Memory B cell (primary cell): ENCODE results near the gene A2M.

Experiments used
- ATAC-seq: fragments of 150-1000 bp; cut with Tn5 transposase; 2 replicates; pipeline ENCODE4 v1.10.0; 2021; ENCODE audit warnings: low read depth, mild to moderate bottlenecking, moderate library complexity
- DNase-seq, 2 donors: peaks; one replicate each; pipeline ENCODE4 v3.0.0; 2022; ENCODE audit warnings: low spot score in 2 of 2
- H3K27ac Mint-ChIP-seq: one replicate; pipeline ENCODE4 v1.8.0; 2022; ENCODE audit warnings: mild to moderate bottlenecking, moderate library complexity, mixed read lengths
- H3K27me3 Mint-ChIP-seq: one replicate; pipeline ENCODE4 v1.8.0; 2022; ENCODE audit warnings: mixed read lengths
- H3K36me3 Mint-ChIP-seq: one replicate; pipeline ENCODE4 v1.8.0; 2022; ENCODE audit warnings: mild to moderate bottlenecking, mixed read lengths
- H3K4me1 Mint-ChIP-seq: one replicate; pipeline ENCODE4 v1.8.0; 2022; ENCODE audit warnings: mixed read lengths
- H3K4me3 Mint-ChIP-seq: one replicate; pipeline ENCODE4 v1.8.0; 2022; ENCODE audit warnings: mild to moderate bottlenecking, moderate library complexity, mixed read lengths
- H3K9me3 Mint-ChIP-seq: one replicate; pipeline ENCODE4 v1.8.0; 2022; ENCODE audit warnings: mixed read lengths

The A2M gene

GRCh38 chr12:9065607-9065856 is 50.2 kb downstream of the A2M start:
- no peak for DNase-seq
- Mint-ChIP-seq H3K27me3 (peaks cover 8% of the 10 kb centered on the region), H3K27ac (no peak overlapping the region), H3K9me3 (no peaks in the 10 kb centered on the region), H3K36me3 (no peaks in the 10 kb centered on the region), H3K4me1 (peaks cover 6% of the 10 kb centered on the region), H3K4me3 (peak overlapping the region; percentile 64)
- no peak for ATAC-seq

GRCh38 chr12:9064815-9065606 is 50.7 kb downstream of the A2M start:
- H3K36me3 Mint-ChIP-seq: no peaks in the 10 kb centered on the region
- H3K9me3 Mint-ChIP-seq: no peaks in the 10 kb centered on the region
- H3K4me3 Mint-ChIP-seq: peak overlapping the region; percentile 87
- DNase-seq (no peak), ATAC-seq (peak; percentile 16)
- H3K4me1 Mint-ChIP-seq: peaks cover 6% of the 10 kb centered on the region
- H3K27ac Mint-ChIP-seq: no peak overlapping the region
- peaks cover 8% of the 10 kb centered on the region for H3K27me3 Mint-ChIP-seq

GRCh38 chr12:9064201-9064814 is 51.4 kb downstream of the A2M start:
- peak overlapping the region; percentile 87 for H3K4me3 Mint-ChIP-seq
- peak overlapping the region; percentile 31 for H3K27ac Mint-ChIP-seq
- no peaks in the 10 kb centered on the region for H3K36me3 Mint-ChIP-seq
- peaks cover 6% of the 10 kb centered on the region for H3K4me1 Mint-ChIP-seq
- peaks cover 8% of the 10 kb centered on the region for H3K27me3 Mint-ChIP-seq
- DNase-seq (peak; percentile 38 to 48), ATAC-seq (peak; percentile 94)
- no peaks in the 10 kb centered on the region for H3K9me3 Mint-ChIP-seq

- DNase-seq (no peak), ATAC-seq (no peak)
- Mint-ChIP-seq H3K4me1 (no peaks in the 10 kb centered on the region), H3K36me3 (no peaks in the 10 kb centered on the region), H3K27ac (no peak overlapping the region), H3K9me3 (no peaks in the 10 kb centered on the region), H3K4me3 (no peak overlapping the region), H3K27me3 (peaks cover 6% of the 10 kb centered on the region)
Observed at GRCh38 chr12:9052610-9053009, 63.1 kb downstream of the A2M start.

GRCh38 chr12:9051158-9051550 is 64.6 kb downstream of the A2M start:
- Mint-ChIP-seq H3K9me3 (no peaks in the 10 kb centered on the region), H3K4me1 (no peaks in the 10 kb centered on the region), H3K36me3 (no peaks in the 10 kb centered on the region), H3K4me3 (no peak overlapping the region), H3K27me3 (peaks cover 6% of the 10 kb centered on the region), H3K27ac (no peak overlapping the region)
- DNase-seq: no peak
- ATAC-seq: no peak

- Mint-ChIP-seq H3K27ac (no peak overlapping the region), H3K9me3 (peaks cover 2% of the 10 kb centered on the region), H3K36me3 (no peaks in the 10 kb centered on the region), H3K27me3 (peaks cover 5% of the 10 kb centered on the region), H3K4me1 (no peaks in the 10 kb centered on the region), H3K4me3 (no peak overlapping the region)
- DNase-seq: no peak
- ATAC-seq: no peak
Observed at GRCh38 chr12:9050521-9051157, 65.1 kb downstream of the A2M start.

GRCh38 chr12:9049520-9050133 is 66.1 kb downstream of the A2M start:
- H3K4me1 Mint-ChIP-seq: no peaks in the 10 kb centered on the region
- ATAC-seq: peak; percentile 66
- no peaks in the 10 kb centered on the region for H3K36me3 Mint-ChIP-seq
- peaks cover 4% of the 10 kb centered on the region for H3K27me3 Mint-ChIP-seq
- no peak overlapping the region for H3K27ac Mint-ChIP-seq
- H3K4me3 Mint-ChIP-seq: no peak overlapping the region
- peak in 1 of 2 donors; percentile 14 for DNase-seq
- peaks cover 5% of the 10 kb centered on the region for H3K9me3 Mint-ChIP-seq

GRCh38 chr12:9048930-9049329 is 66.8 kb downstream of the A2M start:
- Mint-ChIP-seq H3K4me1 (no peaks in the 10 kb centered on the region), H3K27me3 (peaks cover 3% of the 10 kb centered on the region), H3K4me3 (no peak overlapping the region), H3K9me3 (peaks cover 5% of the 10 kb centered on the region), H3K27ac (no peak overlapping the region), H3K36me3 (no peaks in the 10 kb centered on the region)
- ATAC-seq: no peak
- DNase-seq: no peak

- Mint-ChIP-seq H3K4me1 (no peaks in the 10 kb centered on the region), H3K9me3 (peaks cover 5% of the 10 kb centered on the region), H3K4me3 (no peak overlapping the region), H3K27ac (no peak overlapping the region), H3K36me3 (no peaks in the 10 kb centered on the region), H3K27me3 (no peaks in the 10 kb centered on the region)
- DNase-seq (no peak), ATAC-seq (no peak)
Observed at GRCh38 chr12:9047105-9047504, 68.6 kb downstream of the A2M start.

GRCh38 chr12:9043766-9044165 is 72.0 kb downstream of the A2M start:
- Mint-ChIP-seq H3K4me3 (no peak overlapping the region), H3K36me3 (no peaks in the 10 kb centered on the region), H3K27me3 (no peaks in the 10 kb centered on the region), H3K9me3 (peaks cover 5% of the 10 kb centered on the region), H3K27ac (no peak overlapping the region), H3K4me1 (no peaks in the 10 kb centered on the region)
- DNase-seq (no peak), ATAC-seq (no peak)

- Mint-ChIP-seq H3K4me3 (no peak overlapping the region), H3K27me3 (no peaks in the 10 kb centered on the region), H3K27ac (no peak overlapping the region), H3K36me3 (no peaks in the 10 kb centered on the region), H3K9me3 (peaks cover 5% of the 10 kb centered on the region), H3K4me1 (no peaks in the 10 kb centered on the region)
- ATAC-seq (no peak), DNase-seq (no peak)
Observed at GRCh38 chr12:9041321-9041720, 74.4 kb downstream of the A2M start.

- DNase-seq (no peak), ATAC-seq (no peak)
- Mint-ChIP-seq H3K9me3 (peaks cover 3% of the 10 kb centered on the region), H3K27ac (no peak overlapping the region), H3K4me1 (no peaks in the 10 kb centered on the region), H3K27me3 (no peaks in the 10 kb centered on the region), H3K4me3 (no peak overlapping the region), H3K36me3 (no peaks in the 10 kb centered on the region)
Observed at GRCh38 chr12:9040484-9041186, 75.1 kb downstream of the A2M start.

GRCh38 chr12:9039397-9039977 is 76.2 kb downstream of the A2M start:
- H3K27ac Mint-ChIP-seq: no peak overlapping the region
- ATAC-seq (peak; percentile 70), DNase-seq (peak in 1 of 2 donors; percentile 20)
- H3K4me3 Mint-ChIP-seq: no peak overlapping the region
- no peaks in the 10 kb centered on the region for H3K36me3 Mint-ChIP-seq
- no peaks in the 10 kb centered on the region for H3K4me1 Mint-ChIP-seq
- H3K9me3 Mint-ChIP-seq: no peaks in the 10 kb centered on the region
- H3K27me3 Mint-ChIP-seq: no peaks in the 10 kb centered on the region

- no peak overlapping the region for H3K4me3 Mint-ChIP-seq
- no peak for ATAC-seq
- no peaks in the 10 kb centered on the region for H3K4me1 Mint-ChIP-seq
- no peaks in the 10 kb centered on the region for H3K36me3 Mint-ChIP-seq
- DNase-seq: no peak
- H3K27me3 Mint-ChIP-seq: no peaks in the 10 kb centered on the region
- H3K27ac Mint-ChIP-seq: no peak overlapping the region
- no peaks in the 10 kb centered on the region for H3K9me3 Mint-ChIP-seq
Observed at GRCh38 chr12:9037431-9037830, 78.3 kb downstream of the A2M start.
